Fibroblast of the aortic adventitia (primary cell): ENCODE measurements around the gene KRTAP4-2. TPM values are rescaled to one million over a fixed set of nuclear protein-coding genes. Genes with fewer than 3 reads are reported as not detected.
A peak's percentile ranks its signal among the peaks of the same experiment; 100 is the strongest.

ENCODE experiments used
- DNase-seq: peaks from one replicate; pipeline ENCODE4 v3.0.0-alpha.2; 2010; ENCODE audit warnings: low read depth
- H3K4me3 ChIP-seq: 2 replicates; pipeline ENCODE4 v1.5.1; 2011; ENCODE audit warnings: low read depth, mild to moderate bottlenecking, control low read depth, low read length, moderate library complexity
- CTCF ChIP-seq: IDR thresholded peaks from 2 replicates; pipeline ENCODE4 v1.5.1; 2011; ENCODE audit warnings: mild to moderate bottlenecking, low read length, control low read depth, inconsistent platforms; ENCODE audit not compliant: insufficient read depth
- small RNA-seq: library from RNA; depleted of rRNA; stranded (forward); fragments of <200 nt; gene quantifications from one replicate; pipeline ENCODE3, GENCODE V24; 2012
- total RNA-seq: library from RNA; depleted of rRNA; stranded (reverse); fragments of >200 nt; gene quantifications from 2 replicates; pipeline ENCODE4 v1.2.3, GENCODE V29; 2012; ENCODE audit warnings: low replicate concordance

The KRTAP4-2 gene
- total RNA-seq, 1 donor: not detected

- no peak for DNase-seq
- TF ChIP-seq CTCF: no peak
- no peak overlapping the region for H3K4me3 ChIP-seq
These were observed 43.9 kb downstream of the KRTAP4-2 start for GRCh38 chr17:41133880-41134735.

- DNase-seq: peak; percentile 10
- TF ChIP-seq CTCF: no peak
- no peak overlapping the region for H3K4me3 ChIP-seq
These were observed 46.0 kb downstream of the KRTAP4-2 start for GRCh38 chr17:41131979-41132378.

Small RNAs within 50 kb of the gene (small RNA-seq; reads per million reads assigned to genes)
- not detected for gene KRTAP4-17P

Other genes with a start within 250 kb of the KRTAP4-2 start
- not detected in 2 replicates for gene KRT23, start 240.6 kb downstream of the KRTAP4-2 start, total RNA-seq
- not detected in 2 replicates for gene KRT39, start 211.3 kb downstream of the KRTAP4-2 start, total RNA-seq
- not detected in 2 replicates for gene KRT40, start 193.9 kb downstream of the KRTAP4-2 start, total RNA-seq
- gene KRTAP3-3, start 184.1 kb downstream of the KRTAP4-2 start, total RNA-seq: not detected in 2 replicates
- not detected in 2 replicates for gene KRTAP3-2, start 178.3 kb downstream of the KRTAP4-2 start, total RNA-seq
- gene KRTAP3-1, start 169.1 kb downstream of the KRTAP4-2 start, total RNA-seq: not detected in 2 replicates
- 1.4 TPM in 1 of 2 replicates, not detected in the other for gene KRTAP1-5, start 151.0 kb downstream of the KRTAP4-2 start, total RNA-seq
- gene KRTAP1-4, start 148.0 kb downstream of the KRTAP4-2 start, total RNA-seq: not detected in 2 replicates
- not detected in 2 replicates for gene KRTAP1-3, start 143.3 kb downstream of the KRTAP4-2 start, total RNA-seq
- not detected in 2 replicates for gene KRTAP1-1, start 136.8 kb downstream of the KRTAP4-2 start, total RNA-seq
- gene KRTAP2-1, start 130.9 kb downstream of the KRTAP4-2 start, total RNA-seq: not detected in 2 replicates
- not detected in 2 replicates for gene KRTAP2-2, start 123.0 kb downstream of the KRTAP4-2 start, total RNA-seq
- gene KRTAP2-3, start 118.1 kb downstream of the KRTAP4-2 start, total RNA-seq: not detected in 2 replicates
- gene KRTAP2-4, start 112.3 kb downstream of the KRTAP4-2 start, total RNA-seq: not detected in 2 replicates
- not detected in 2 replicates for gene KRTAP4-7, start 94.1 kb downstream of the KRTAP4-2 start, total RNA-seq
- gene KRTAP4-8, start 80.1 kb downstream of the KRTAP4-2 start, total RNA-seq: not detected in 2 replicates
- not detected in 2 replicates for gene KRTAP4-16, start 76.0 kb downstream of the KRTAP4-2 start, total RNA-seq
- not detected in 2 replicates for gene KRTAP4-9, start 72.8 kb downstream of the KRTAP4-2 start, total RNA-seq
- not detected in 2 replicates for gene KRTAP4-11, start 59.8 kb downstream of the KRTAP4-2 start, total RNA-seq
- gene KRTAP4-12, start 54.0 kb downstream of the KRTAP4-2 start, total RNA-seq: not detected in 2 replicates
- not detected in 2 replicates for gene KRTAP4-6, start 37.7 kb downstream of the KRTAP4-2 start, total RNA-seq
- gene KRTAP4-5, start 28.4 kb downstream of the KRTAP4-2 start, total RNA-seq: not detected in 2 replicates
- gene KRTAP4-4, start 17.5 kb downstream of the KRTAP4-2 start, total RNA-seq: not detected in 2 replicates
- not detected in 2 replicates for gene KRTAP4-3, start 10.0 kb downstream of the KRTAP4-2 start, total RNA-seq
- not detected in 2 replicates for gene KRTAP4-1, start 6.7 kb upstream of the KRTAP4-2 start, total RNA-seq
- gene KRTAP9-1, start 11.7 kb upstream of the KRTAP4-2 start, total RNA-seq: not detected in 2 replicates
- not detected in 2 replicates for gene KRTAP9-2, start 48.4 kb upstream of the KRTAP4-2 start, total RNA-seq
- gene KRTAP9-3, start 54.2 kb upstream of the KRTAP4-2 start, total RNA-seq: not detected in 2 replicates
- gene KRTAP9-8, start 59.8 kb upstream of the KRTAP4-2 start, total RNA-seq: not detected in 2 replicates
- gene KRTAP9-4, start 71.5 kb upstream of the KRTAP4-2 start, total RNA-seq: not detected in 2 replicates
- not detected in 2 replicates for gene KRTAP9-9, start 77.2 kb upstream of the KRTAP4-2 start, total RNA-seq
- gene KRTAP9-6, start 87.2 kb upstream of the KRTAP4-2 start, total RNA-seq: not detected in 2 replicates
- gene KRTAP9-7, start 97.5 kb upstream of the KRTAP4-2 start, total RNA-seq: not detected in 2 replicates
- not detected in 2 replicates for gene KRTAP29-1, start 124.6 kb upstream of the KRTAP4-2 start, total RNA-seq
- not detected in 2 replicates for gene KRTAP16-1, start 131.1 kb upstream of the KRTAP4-2 start, total RNA-seq
- gene KRTAP17-1, start 137.5 kb upstream of the KRTAP4-2 start, total RNA-seq: not detected in 2 replicates
- not detected in 2 replicates for gene KRT33A, start 172.6 kb upstream of the KRTAP4-2 start, total RNA-seq
- not detected in 2 replicates for gene KRT33B, start 191.6 kb upstream of the KRTAP4-2 start, total RNA-seq
- 0.45 TPM in 1 of 2 replicates, not detected in the other for gene KRT34, start 204.1 kb upstream of the KRTAP4-2 start, total RNA-seq
- 0.09 TPM in 1 of 2 replicates, not detected in the other for gene KRT31, start 219.4 kb upstream of the KRTAP4-2 start, total RNA-seq
- not detected in 2 replicates for gene KRT37, start 246.4 kb upstream of the KRTAP4-2 start, total RNA-seq